HG03575 (cell line): ENCODE measurements around the gene SLC25A33.
"Not testable (repeated sequence)": the region's sequence is repeated elsewhere in the genome, so short reads cannot be mapped to it uniquely, and the experiment has no call there.

Experiments used
- ATAC-seq: cut with Tn5 transposase; IDR thresholded peaks from one replicate; pipeline ENCODE4 v1.9.1; 2021; ENCODE audit not compliant: unreplicated experiment, insufficient number of reproducible peaks, low FRiP score; ENCODE audit errors: extremely low read depth

Gene SLC25A33

DNA sequence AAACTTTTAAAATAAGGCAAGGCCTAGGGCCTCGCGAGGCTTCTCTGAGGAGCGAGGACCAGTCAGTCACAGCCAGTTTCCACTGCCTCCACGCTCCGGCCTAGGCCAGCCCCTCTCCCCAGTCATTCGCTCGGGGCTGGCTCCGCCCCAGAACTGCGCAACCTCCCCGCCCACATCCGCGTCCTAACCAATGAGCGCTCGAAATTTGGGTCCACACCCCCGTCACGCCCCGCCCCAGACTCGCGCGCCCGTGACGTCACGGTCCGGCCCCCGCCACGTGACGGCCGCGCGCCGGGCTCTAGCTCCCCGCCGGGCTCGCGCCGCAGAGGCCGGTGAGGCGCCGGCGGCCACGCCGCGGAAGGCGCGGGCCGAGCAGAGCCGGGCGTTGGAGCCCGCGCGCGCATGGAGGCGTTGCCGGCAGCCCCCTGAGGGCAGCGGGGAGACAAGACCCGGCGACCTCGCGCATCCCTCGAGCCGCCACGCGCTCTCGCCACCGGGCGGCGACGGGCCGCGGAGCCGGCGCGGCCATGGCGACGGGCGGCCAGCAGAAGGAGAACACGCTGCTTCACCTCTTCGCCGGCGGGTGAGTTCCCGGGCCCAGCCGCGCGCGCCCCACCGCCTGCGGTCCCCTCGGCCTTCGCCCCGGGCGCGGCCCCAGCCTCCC, at the start of gene SLC25A33:
TSS of gene SLC25A33 (plus strand) at position 301 of the 664 bp plus-strand sequence. CDS start at position 528, 227 bp downstream.
- peak; percentile 48 for ATAC-seq

- no peak for ATAC-seq
Measured at GRCh38 chr1:9490605-9491339, 48.5 kb upstream of the SLC25A33 start.

DNA sequence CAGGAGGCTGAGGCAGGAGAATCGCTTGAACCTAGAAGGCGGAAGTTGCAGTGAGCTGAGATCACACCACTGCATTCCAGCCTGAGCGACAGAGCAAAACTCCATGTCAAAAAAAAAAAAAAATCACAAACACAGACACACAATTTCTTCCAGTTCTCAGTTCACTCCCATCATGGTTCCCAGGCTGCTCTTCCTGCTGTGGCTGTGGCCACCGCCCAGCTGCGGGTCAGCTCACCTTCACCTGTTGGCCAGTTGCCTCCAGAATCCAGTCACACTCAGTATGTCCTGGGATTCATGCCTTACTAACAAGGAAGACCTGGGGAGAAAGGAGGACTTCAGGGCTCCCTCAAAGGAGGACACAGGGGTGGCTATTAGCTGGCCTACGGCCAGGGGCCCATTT, 45.9 kb upstream of the SLC25A33 start:
- ATAC-seq: no peak

GRCh38 chr1:9494936-9495758, 44.1 kb upstream of the SLC25A33 start:
- ATAC-seq: no peak

DNA sequence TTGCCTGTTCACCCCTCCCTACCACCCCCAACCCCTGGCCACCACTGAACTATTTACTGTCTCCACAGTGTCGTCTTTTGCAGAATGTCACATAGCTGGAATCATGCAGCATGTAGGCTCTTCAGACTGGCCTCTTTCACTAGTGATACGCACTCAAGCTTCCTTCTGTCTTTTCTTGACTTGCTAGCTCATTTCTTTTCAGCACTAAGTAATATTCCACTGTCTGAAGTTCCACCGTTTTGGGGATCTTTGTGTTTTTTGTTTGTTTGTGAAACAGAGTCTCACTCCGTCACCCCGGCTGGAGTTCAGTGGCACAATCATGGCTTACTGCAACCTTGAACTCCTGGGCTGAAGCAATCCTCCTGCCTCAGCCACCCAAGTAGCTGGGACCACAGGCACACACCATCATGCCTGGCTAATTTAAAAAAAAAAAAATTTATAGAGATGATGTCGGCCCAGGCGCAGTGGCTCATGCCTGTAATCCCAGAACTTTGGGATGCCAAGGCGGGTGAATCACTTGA, 43.4 kb upstream of the SLC25A33 start:
- no peak for ATAC-seq

DNA sequence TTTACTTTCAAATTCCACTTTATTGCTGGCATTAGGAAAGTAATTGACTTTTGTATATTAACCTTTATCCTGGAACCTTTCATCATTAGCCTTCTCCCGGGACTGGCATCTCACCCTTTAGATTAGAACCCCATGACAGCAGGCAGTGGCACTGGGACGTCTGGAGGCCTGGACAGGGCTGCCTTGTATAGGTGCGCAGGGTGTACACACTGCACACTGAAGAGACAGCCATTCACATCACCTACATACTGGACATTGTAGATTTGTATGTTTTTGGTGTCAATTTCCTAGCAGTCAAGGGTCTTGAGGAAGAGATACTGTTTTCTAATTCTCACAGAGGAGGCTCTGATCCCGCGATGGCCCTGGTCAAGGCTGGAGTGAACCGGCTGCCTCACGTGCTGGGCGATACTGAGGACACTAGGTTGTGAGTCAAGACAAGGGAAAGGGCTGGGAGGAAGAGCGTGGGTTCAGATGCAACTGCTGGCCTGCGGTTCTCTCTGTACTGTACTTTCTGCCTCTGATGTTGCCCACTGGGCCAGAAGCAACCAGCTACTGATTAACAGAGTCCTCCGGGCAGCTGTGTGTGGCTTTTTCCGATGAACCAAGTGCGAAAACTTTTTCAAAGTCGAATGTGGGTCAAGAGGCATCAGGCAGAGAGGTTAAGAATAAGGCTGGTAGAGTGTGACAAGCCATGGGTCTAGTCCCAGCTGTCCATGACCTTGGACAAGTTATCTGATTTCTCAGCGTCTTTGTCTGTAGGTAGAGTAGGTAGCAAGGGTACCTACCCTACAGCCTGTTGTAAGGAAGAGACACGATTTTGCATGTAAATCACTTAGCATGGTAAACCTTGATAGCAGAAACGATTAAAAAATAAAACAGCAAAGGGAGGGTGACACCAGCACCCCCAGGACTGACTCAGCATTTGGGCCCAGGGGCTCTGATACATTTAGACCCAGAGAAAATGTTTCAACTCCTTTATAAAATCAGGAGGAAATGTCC, 38.2 kb upstream of the SLC25A33 start:
- ATAC-seq: no peak

- no peak for ATAC-seq
Measured at GRCh38 chr1:9503001-9503675, 36.1 kb upstream of the SLC25A33 start.

GRCh38 chr1:9505143-9505542, 34.1 kb upstream of the SLC25A33 start:
- no peak for ATAC-seq

DNA sequence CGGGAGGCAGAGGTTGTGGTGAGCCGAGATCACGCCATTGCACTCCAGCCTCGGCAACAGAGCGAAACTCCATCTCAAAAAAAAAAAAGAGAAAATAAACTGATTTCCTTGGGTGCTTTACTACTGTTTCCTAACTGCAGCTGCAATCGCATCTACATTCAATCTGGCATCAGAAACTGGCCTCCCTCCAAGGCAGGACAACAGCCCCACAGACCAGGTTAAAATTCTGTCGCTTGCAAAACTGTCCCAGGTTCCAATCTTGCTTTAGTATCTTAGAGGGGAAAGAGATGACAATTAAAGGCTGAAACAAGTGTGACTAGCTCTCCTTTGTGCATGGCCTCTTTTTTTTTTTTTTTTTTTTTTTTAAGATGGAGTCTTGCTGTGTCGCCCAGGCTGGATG, 32.4 kb upstream of the SLC25A33 start:
- no peak for ATAC-seq

DNA sequence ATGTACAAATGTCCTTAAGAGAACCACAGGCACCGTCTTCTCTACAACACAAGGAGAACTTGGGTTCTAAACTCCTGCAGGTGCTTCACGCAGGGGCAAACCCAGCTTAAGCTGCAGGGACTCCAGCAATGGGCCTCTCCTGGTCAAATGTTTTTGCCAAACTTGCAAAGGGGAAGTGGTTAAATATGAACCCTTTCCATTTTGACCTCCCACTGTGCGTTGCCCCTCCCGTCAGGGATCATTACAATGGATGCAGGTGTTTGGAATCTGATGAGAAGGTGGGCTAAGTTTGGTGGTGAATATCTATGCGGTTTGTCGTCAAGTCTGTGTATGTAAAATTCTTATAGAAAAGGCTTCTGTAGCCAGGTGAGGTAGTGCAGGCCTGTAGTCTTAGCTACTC, 29.1 kb upstream of the SLC25A33 start:
- no peak for ATAC-seq

DNA sequence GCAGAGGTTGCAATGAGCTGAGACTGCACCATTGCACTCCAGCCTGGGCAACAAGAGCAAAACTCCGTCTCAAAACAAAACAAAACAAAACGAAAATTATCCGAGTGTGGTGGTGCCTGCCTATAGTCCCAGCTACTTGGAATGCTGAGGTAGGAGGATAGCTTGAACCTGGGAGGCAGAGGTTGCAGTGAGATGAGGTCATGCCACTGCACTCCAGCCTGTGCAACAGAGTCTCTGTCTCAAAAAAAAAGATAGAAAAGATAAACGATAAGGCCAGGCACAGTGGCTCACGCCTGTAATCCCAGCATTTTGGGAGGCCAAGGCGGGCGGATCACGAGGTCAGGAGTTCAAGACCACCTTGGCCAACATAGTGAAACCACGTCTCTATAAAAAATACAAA, 23.7 kb upstream of the SLC25A33 start:
- not testable (repeated sequence) for ATAC-seq

DNA sequence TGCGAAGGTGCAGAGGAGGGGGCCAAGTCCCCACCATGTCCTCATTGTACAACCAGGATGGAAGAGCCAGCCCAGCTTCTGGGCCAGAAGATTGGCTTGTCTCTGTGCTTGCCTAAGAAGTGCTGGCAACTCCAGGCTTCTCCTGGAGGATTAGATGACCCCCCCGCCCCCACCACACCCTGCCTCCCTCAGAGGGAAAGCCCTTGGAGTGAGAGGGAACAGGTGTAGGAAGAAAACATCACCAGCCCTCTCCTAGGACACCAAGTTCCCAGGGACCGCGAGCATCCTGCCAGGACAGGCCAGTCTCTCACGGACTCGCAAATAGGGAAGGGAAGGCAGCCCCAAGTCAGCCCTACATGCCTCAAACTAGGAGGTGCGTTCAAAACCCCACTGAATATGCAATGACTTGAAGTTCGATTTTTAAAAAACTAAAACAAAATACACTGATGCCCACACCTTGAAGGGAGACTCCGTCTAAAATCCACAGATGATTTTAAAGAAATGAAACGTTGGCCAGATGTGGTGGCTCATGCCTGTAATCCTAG, 20.7 kb upstream of the SLC25A33 start:
- ATAC-seq: no peak

GRCh38 chr1:9520411-9520810, 18.9 kb upstream of the SLC25A33 start:
- no peak for ATAC-seq

- no peak for ATAC-seq
Measured at GRCh38 chr1:9529190-9529589, 10.1 kb upstream of the SLC25A33 start.

DNA sequence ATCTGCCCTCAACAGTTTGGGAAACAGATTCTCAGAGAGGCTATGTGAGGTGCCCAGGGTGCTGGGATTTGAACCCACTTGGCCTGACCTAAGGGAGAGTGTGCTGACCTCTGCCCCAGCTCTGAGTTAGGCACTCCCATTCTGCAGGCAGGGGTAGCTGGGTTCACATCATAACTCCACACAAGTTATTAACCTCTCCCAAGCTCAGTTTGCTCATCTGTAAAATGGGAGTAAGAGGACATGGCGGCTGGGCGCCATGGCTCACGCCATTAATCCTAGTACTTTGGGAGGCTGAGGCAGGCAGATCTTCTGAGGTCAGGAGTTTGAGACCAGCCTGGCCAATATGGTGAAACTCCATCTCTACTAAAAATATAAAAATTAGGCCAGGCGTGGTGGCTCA, 8.9 kb upstream of the SLC25A33 start:
- ATAC-seq: no peak

- ATAC-seq: no peak
Measured at GRCh38 chr1:9534953-9535352, 4.3 kb upstream of the SLC25A33 start.

- no peak for ATAC-seq
Measured at GRCh38 chr1:9536301-9536700, 3.0 kb upstream of the SLC25A33 start.
